KOPT-K1 (cell line): ENCODE data around the gene SLC26A8.
"Not testable (repeated sequence)": the region's sequence is repeated elsewhere in the genome, so short reads cannot be mapped to it uniquely, and the experiment has no call there.

Experiments used
- H3K27ac ChIP-seq: fragments of 200-600 bp; sonication (generic); 2 replicates; pipeline ENCODE4 v1.5.1; 2016; ENCODE audit warnings: antibody characterized with exemption, mild to moderate bottlenecking, low read depth, low read length; ENCODE audit not compliant: poor library complexity, severe bottlenecking
- H3K36me3 ChIP-seq: fragments of 200-600 bp; sonication (generic); 2 replicates; pipeline ENCODE4 v1.5.1; 2017; ENCODE audit warnings: antibody characterized with exemption, mild to moderate bottlenecking, low read length, moderate library complexity; ENCODE audit not compliant: insufficient read depth
- H3K9me3 ChIP-seq: fragments of 200-600 bp; sonication (generic); 2 replicates; pipeline ENCODE4 v1.5.1; 2017; ENCODE audit warnings: antibody characterized with exemption, low read length, mild to moderate bottlenecking; ENCODE audit not compliant: insufficient read depth, poor library complexity, severe bottlenecking

SLC26A8 gene

GRCh38 chr6:35909571-35909970 is 114.9 kb downstream of the SLC26A8 start:
- Histone ChIP-seq H3K9me3 (peaks cover 51% of the 10 kb centered on the region), H3K36me3 (peaks cover 95% of the 10 kb centered on the region)
- not testable (repeated sequence) for H3K27ac ChIP-seq

- peaks cover 95% of the 10 kb centered on the region for H3K36me3 ChIP-seq
- H3K27ac ChIP-seq: not testable (repeated sequence)
- peaks cover 51% of the 10 kb centered on the region for H3K9me3 ChIP-seq
Observed at GRCh38 chr6:35908753-35909401, 115.6 kb downstream of the SLC26A8 start.

- Histone ChIP-seq H3K36me3 (peaks cover 95% of the 10 kb centered on the region), H3K27ac (no peak overlapping the region), H3K9me3 (peaks cover 48% of the 10 kb centered on the region)
Observed at GRCh38 chr6:35907750-35908149, 116.7 kb downstream of the SLC26A8 start.

- Histone ChIP-seq H3K36me3 (peaks cover 94% of the 10 kb centered on the region), H3K27ac (no peak overlapping the region), H3K9me3 (peaks cover 35% of the 10 kb centered on the region)
Observed at GRCh38 chr6:35906499-35906846, 118.0 kb downstream of the SLC26A8 start.

GRCh38 chr6:35905841-35906498 is 118.5 kb downstream of the SLC26A8 start:
- H3K27ac ChIP-seq: no peak overlapping the region
- peaks cover 30% of the 10 kb centered on the region for H3K9me3 ChIP-seq
- peaks cover 94% of the 10 kb centered on the region for H3K36me3 ChIP-seq

GRCh38 chr6:35905141-35905785 is 119.2 kb downstream of the SLC26A8 start:
- peaks cover 94% of the 10 kb centered on the region for H3K36me3 ChIP-seq
- H3K27ac ChIP-seq: no peak overlapping the region
- H3K9me3 ChIP-seq: peaks cover 23% of the 10 kb centered on the region

- peaks cover 92% of the 10 kb centered on the region for H3K36me3 ChIP-seq
- no peak overlapping the region for H3K27ac ChIP-seq
Observed at GRCh38 chr6:35903679-35904078, 120.8 kb downstream of the SLC26A8 start.

GRCh38 chr6:35900448-35900847 is 124.0 kb downstream of the SLC26A8 start:
- Histone ChIP-seq H3K27ac (no peak overlapping the region), H3K36me3 (peaks cover 91% of the 10 kb centered on the region), H3K9me3 (no peaks in the 10 kb centered on the region)

More at GRCh38 chr6:35903679-35904078, 120.8 kb downstream of the SLC26A8 start:
- peaks cover 7% of the 10 kb centered on the region for H3K9me3 ChIP-seq

- Histone ChIP-seq H3K9me3 (no peaks in the 10 kb centered on the region), H3K36me3 (peaks cover 80% of the 10 kb centered on the region), H3K27ac (no peak overlapping the region)
Observed at GRCh38 chr6:35898003-35898402, 126.4 kb downstream of the SLC26A8 start.

GRCh38 chr6:35897486-35897885 is 127.0 kb downstream of the SLC26A8 start:
- H3K36me3 ChIP-seq: peaks cover 79% of the 10 kb centered on the region
- no peaks in the 10 kb centered on the region for H3K9me3 ChIP-seq

GRCh38 chr6:35897036-35897435 is 127.4 kb downstream of the SLC26A8 start:
- no peaks in the 10 kb centered on the region for H3K9me3 ChIP-seq
- no peak overlapping the region for H3K27ac ChIP-seq
- peaks cover 75% of the 10 kb centered on the region for H3K36me3 ChIP-seq

More at GRCh38 chr6:35897486-35897885, 127.0 kb downstream of the SLC26A8 start:
- no peak overlapping the region for H3K27ac ChIP-seq

GRCh38 chr6:35896228-35896627 is 128.2 kb downstream of the SLC26A8 start:
- Histone ChIP-seq H3K27ac (no peak overlapping the region), H3K9me3 (no peaks in the 10 kb centered on the region), H3K36me3 (peaks cover 70% of the 10 kb centered on the region)

GRCh38 chr6:35895560-35895959 is 128.9 kb downstream of the SLC26A8 start:
- Histone ChIP-seq H3K9me3 (no peaks in the 10 kb centered on the region), H3K27ac (no peak overlapping the region), H3K36me3 (peaks cover 70% of the 10 kb centered on the region)

- peaks cover 71% of the 10 kb centered on the region for H3K36me3 ChIP-seq
- no peak overlapping the region for H3K27ac ChIP-seq
Observed at GRCh38 chr6:35894776-35895175, 129.7 kb downstream of the SLC26A8 start.

More at GRCh38 chr6:35894776-35895175, 129.7 kb downstream of the SLC26A8 start:
- H3K9me3 ChIP-seq: no peaks in the 10 kb centered on the region
